Heart left ventricle (tissue), 13 donors: Measurements from ENCODE around the gene F5.

Source experiments
- POLR2A ChIP-seq, 2 donors: fragments of 450-650 bp; IDR thresholded peaks; one replicate each; pipeline ENCODE4 v1.6.1; 2017; ENCODE audit warnings: antibody characterized with exemption in 2 of 2, mild to moderate bottlenecking in 2 of 2, moderate library complexity in 2 of 2
- TF ChIP-seq, protein P1 (sequence below), 12 donors: fragments of 200-600 bp; sonication (generic) in 4 of 12; IDR thresholded peaks; one replicate each; pipeline versions ENCODE4 v1.5.0 to v1.8.0; 2018 to 2022; ENCODE audit warnings: antibody characterized with exemption in 12 of 12, mild to moderate bottlenecking in 5 of 12
- donor health status: ischemic (EF 13 %, LVEDD 7.1; RV severe dilation, severe dysfunction).
- donor health status: DM: no; HTN: yes; CAD: no.
- donor health status: DM: no; HTN: no; CAD: no.
- donor health status: ischemic (EF 25% LVEDD 6.9; RV normal size, moderate dysfunction).
- donor health status: ischemic (EF 25% LVEDD 5.7; RV mildly dilated, moderate dysfunction).
- donor health status: ischemic (EF 35%, LVEDD 5.7; RV mildly dilated, moderate dysfunction).
- donor health status: nonischemic (EF 11% LVEDD 7.7; RV severe dilation, severe dysfunction).
- donor health status: DM: yes; HTN: yes; CAD: no.
- donor health status: PGD.
- donor health status: ischemic (EF 29% LVEDD 5.4; RV normal size, mild dysfunction).
- donor health status: nonischemic (EF 23%, LVEDD 6.1; RV moderate dilation, normal function).

DNA sequence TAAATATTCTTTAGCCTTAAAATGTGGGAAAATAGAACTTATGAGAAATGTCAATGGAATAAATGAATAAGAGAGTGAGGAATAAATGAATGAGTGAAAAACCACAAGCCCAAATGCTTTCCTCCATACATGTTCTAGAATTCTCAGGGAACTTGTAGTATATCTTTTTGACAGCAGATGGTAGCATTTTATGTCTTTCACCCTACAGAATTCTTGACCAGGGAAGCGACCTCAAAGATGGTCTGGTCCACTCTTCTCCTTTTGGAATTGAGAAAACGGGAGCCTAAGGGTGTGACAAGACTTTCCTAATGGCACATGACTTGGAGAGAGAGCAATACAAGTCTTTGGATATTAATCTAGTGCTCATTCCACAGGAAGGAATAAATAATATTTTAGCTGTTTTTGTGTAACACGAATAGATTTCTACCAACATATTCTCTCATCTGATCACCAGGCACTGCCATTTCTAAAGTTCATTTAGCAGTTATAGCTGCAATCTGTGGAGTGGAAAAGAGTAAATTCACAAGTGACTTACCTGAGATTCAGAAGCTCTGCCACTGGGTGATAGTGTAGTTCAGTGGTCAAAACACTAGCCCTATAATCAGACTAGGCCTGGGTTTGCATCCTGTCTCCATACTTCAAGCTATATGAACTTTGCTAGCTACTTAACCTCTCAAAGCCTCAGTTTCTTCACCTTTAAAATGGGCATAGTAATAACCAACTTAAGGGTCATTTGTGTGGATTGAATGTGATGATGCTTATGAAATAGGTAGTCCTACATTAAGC, 15.0 kb upstream of the F5 start:
- TF ChIP-seq POLR2A (IDR thresholded peaks at IDR 0.05): no peak
- TF ChIP-seq, protein P1, sequence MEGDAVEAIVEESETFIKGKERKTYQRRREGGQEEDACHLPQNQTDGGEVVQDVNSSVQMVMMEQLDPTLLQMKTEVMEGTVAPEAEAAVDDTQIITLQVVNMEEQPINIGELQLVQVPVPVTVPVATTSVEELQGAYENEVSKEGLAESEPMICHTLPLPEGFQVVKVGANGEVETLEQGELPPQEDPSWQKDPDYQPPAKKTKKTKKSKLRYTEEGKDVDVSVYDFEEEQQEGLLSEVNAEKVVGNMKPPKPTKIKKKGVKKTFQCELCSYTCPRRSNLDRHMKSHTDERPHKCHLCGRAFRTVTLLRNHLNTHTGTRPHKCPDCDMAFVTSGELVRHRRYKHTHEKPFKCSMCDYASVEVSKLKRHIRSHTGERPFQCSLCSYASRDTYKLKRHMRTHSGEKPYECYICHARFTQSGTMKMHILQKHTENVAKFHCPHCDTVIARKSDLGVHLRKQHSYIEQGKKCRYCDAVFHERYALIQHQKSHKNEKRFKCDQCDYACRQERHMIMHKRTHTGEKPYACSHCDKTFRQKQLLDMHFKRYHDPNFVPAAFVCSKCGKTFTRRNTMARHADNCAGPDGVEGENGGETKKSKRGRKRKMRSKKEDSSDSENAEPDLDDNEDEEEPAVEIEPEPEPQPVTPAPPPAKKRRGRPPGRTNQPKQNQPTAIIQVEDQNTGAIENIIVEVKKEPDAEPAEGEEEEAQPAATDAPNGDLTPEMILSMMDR (IDR thresholded peaks at IDR 0.05): peak; percentile 29 to 60 (median 47)
